ENCODE data around the gene CHST2.

DNA sequence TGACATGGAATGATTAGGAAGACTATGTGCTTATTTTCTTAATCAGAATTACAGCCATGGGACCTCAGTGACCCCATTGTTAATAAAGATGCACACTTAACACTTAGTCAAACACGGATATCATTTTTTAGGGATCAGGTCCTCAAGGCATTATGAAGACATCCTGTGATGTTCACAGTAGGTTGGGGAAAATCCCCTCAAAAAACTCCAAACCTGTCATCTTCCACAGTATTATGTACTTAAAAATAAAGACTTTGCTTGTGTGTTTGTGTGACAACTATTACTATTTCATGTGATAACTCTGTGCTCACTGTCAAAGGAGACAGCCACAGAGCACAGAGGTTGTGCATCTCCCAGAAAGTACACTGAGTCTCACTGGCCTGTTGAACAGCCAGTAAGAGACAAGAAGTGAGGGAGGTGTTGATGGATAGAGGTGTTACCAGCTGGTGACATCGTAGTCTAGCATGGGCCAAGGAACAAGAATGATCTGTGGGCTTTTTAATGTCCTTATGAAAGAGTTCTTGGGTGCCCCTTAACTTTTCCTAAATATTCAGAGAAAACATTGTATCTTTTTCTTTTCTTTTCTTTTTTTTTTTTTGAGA lies 18.0 kb downstream of the CHST2 start:
- no peak for TF ChIP-seq POLR2AphosphoS5 (IDR thresholded peaks at IDR 0.05)
- no peak for TF ChIP-seq EP300 (IDR thresholded peaks at IDR 0.05)
- TF ChIP-seq, protein P1, sequence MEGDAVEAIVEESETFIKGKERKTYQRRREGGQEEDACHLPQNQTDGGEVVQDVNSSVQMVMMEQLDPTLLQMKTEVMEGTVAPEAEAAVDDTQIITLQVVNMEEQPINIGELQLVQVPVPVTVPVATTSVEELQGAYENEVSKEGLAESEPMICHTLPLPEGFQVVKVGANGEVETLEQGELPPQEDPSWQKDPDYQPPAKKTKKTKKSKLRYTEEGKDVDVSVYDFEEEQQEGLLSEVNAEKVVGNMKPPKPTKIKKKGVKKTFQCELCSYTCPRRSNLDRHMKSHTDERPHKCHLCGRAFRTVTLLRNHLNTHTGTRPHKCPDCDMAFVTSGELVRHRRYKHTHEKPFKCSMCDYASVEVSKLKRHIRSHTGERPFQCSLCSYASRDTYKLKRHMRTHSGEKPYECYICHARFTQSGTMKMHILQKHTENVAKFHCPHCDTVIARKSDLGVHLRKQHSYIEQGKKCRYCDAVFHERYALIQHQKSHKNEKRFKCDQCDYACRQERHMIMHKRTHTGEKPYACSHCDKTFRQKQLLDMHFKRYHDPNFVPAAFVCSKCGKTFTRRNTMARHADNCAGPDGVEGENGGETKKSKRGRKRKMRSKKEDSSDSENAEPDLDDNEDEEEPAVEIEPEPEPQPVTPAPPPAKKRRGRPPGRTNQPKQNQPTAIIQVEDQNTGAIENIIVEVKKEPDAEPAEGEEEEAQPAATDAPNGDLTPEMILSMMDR (IDR thresholded peaks at IDR 0.05): no peak

Data from esophagus muscularis mucosa (tissue), 4 donors.